Fibroblast of lung (primary cell): ENCODE results near the gene IL20RA.

Experiments used
- EZH2 ChIP-seq: IDR thresholded peaks from 2 replicates; pipeline ENCODE4 v1.5.1; 2012; ENCODE audit warnings: low read length, control low read depth, mild to moderate bottlenecking; ENCODE audit errors: missing control alignments
- TF ChIP-seq, protein P1 (sequence below), 2 donors: IDR thresholded peaks in 1 of 2; conservative IDR thresholded peaks in 1 of 2; 1 replicate in 1 of 2; 2 replicates in 1 of 2; pipeline ENCODE4 v1.5.1; 2011 to 2012; ENCODE audit warnings: low read length in 2 of 2, control low read depth in 1 of 2, inconsistent platforms in 1 of 2, low read depth in 1 of 2, mild to moderate bottlenecking in 1 of 2

DNA sequence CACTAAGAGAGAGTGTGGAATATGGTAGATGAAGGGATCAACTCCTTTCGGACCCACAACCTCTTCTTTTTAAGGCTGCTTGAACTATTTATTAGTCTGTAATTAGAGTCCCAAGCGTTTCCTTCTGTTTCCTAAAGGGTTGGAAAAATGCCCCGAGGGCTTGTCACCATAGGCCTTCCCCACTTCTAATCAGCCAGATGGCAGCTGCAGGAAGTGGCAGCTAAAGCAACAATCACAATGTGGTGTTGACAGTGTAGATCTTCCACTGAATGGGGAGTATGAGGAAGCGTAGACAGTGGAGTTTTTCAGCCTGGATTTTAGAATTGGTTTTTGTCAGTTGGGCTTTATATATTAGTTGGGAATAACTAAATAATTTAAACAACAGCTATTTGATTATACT is 82.1 kb downstream of the IL20RA start:
- TF ChIP-seq, protein P1, sequence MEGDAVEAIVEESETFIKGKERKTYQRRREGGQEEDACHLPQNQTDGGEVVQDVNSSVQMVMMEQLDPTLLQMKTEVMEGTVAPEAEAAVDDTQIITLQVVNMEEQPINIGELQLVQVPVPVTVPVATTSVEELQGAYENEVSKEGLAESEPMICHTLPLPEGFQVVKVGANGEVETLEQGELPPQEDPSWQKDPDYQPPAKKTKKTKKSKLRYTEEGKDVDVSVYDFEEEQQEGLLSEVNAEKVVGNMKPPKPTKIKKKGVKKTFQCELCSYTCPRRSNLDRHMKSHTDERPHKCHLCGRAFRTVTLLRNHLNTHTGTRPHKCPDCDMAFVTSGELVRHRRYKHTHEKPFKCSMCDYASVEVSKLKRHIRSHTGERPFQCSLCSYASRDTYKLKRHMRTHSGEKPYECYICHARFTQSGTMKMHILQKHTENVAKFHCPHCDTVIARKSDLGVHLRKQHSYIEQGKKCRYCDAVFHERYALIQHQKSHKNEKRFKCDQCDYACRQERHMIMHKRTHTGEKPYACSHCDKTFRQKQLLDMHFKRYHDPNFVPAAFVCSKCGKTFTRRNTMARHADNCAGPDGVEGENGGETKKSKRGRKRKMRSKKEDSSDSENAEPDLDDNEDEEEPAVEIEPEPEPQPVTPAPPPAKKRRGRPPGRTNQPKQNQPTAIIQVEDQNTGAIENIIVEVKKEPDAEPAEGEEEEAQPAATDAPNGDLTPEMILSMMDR (conservative IDR thresholded peaks at IDR 0.05 in 1 of 2, IDR thresholded peaks at IDR 0.05 in 1 of 2; ENCODE audit: low read depth in 1 of 2, low read length in 2 of 2) = no peak
- no peak for TF ChIP-seq EZH2
